NCI-H2107 (cell line): ENCODE data around the gene CEP55.
"Not testable (repeated sequence)": the region's sequence is repeated elsewhere in the genome, so short reads cannot be mapped to it uniquely, and the experiment has no call there.

ENCODE experiments used
- DNase-seq: peaks from one replicate; lab custom pipeline; 2025; lab: John Stamatoyannopoulos, UW

The CEP55 gene

DNA sequence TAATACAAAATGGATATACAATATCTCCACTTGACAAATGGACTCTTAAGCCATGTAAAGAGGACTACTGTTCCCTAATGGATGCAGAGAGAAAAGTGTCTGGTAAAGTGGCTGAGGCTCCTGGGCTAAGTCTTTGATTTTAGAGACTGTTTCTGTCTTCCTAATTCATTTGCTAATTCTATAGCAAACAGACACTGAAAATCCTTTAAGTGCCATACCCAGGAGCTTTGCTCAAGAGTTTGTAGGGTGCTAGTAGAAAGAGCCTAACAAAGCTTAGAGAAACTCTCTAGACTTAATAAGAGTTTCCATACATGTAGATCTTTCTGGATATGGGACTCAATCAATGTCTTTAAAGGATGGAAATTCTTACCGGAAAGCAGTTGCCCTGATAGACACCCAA lies 16.7 kb downstream of the CEP55 start:
- no peak for DNase-seq

GRCh38 chr10:93514521-93514920 lies 18.1 kb downstream of the CEP55 start:
- no peak for DNase-seq

DNA sequence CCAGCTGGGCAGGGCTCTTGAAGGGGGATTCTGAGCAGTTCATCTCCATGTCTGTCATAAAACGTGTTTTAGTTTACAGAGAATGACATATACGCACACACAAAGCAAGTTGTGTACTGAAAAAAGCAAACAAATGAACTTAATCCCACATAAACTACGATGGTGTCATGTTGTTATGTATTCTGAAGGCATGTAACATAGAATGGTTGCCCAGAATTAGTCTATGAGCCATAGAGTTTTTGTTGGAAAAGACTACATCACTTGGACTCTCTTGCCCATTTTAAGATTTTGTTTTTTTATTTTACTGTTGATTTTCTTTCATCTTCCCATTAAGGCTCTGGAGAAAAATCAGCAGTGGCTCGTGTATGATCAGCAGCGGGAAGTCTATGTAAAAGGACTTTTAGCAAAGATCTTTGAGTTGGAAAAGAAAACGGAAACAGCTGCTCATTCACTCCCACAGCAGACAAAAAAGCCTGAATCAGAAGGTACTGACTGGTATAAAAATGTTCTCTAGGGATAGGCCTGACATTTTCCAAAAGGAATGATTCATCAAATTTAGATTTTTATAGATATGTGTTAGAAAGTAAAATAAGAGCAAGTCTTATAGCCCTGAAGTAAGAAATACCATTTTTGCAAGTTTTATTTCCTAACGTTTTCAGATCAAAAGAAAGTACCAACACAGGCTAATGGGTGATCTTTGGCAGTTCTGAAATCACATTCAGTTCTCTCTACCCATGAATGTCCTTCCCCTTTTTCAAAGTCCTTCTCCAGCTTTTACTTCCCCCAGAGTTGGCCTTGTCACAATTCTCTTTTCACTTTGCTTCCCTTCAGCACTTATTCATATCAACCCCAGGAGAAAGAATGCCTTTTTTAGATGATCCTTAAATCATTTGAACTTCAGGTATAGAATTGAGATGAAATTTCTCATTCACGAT lies 18.9 kb downstream of the CEP55 start:
- DNase-seq, result no peak

DNA sequence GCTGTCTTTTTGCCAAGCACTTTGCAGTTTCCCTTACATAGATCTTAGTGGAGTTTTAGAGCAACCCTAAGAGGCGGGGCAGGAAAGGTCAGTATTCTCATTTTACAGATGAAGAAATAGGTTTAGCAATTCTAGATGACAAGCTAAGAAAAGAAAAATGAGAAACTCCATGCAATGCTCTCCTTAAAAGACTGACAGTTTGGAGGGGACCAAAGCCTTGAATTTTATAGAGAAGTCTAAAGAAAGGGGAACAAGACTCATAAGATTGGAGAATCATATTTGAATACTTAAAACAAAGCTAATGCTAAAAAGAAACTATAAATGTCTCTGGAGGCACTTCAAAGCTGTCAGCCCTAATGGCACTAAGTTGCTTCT lies 19.6 kb downstream of the CEP55 start:
- no peak for DNase-seq

DNA sequence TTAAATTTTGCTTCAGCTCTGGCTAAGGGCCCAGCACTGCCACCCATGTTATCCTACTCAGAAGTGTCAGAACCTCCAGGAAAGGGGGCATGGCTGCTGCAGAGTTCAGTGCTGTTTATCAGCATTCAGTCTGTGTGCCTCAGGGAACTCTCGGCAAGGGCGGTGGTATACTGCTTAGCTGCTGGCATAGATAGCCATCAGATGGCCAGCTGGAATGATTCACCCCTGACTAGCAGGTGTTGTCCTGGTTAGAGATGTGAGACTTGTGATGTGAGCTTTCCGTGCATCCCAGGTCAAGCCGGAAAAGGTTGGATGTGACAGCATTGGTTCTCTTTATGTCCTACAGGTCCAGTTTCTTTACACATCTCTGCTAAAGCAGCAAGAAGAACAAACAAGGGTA lies 22.1 kb downstream of the CEP55 start:
- no peak for DNase-seq

- no peak for DNase-seq
Observed at GRCh38 chr10:93535293-93535692, 38.9 kb downstream of the CEP55 start.

GRCh38 chr10:93540871-93541270 lies 44.5 kb downstream of the CEP55 start:
- not testable (repeated sequence) for DNase-seq

- DNase-seq, result no peak
Observed at GRCh38 chr10:93541402-93542357, 45.3 kb downstream of the CEP55 start.

DNA sequence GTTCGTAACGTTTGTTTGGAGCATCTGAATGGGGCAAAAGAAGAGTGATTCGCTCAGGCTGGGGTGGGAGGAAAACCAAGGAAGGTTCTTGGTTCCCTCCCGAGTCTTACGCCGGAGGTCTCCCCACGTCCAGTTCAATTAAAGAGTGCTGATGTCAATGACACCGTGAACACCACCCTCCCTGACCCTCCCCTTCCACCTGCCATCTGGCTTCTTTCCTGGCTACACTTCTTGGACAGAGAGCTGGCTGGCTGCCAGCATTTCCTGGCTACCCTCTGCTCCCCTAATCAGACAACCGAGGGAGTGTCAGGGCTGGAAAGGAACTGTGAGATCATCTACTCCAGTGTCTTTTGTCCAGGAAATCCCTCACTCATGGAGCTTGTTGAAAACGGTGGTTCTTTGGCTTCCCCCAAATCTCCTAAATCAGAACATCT lies 46.0 kb downstream of the CEP55 start:
- no peak for DNase-seq

GRCh38 chr10:93546995-93547394 lies 50.6 kb downstream of the CEP55 start:
- not testable (repeated sequence) for DNase-seq

DNA sequence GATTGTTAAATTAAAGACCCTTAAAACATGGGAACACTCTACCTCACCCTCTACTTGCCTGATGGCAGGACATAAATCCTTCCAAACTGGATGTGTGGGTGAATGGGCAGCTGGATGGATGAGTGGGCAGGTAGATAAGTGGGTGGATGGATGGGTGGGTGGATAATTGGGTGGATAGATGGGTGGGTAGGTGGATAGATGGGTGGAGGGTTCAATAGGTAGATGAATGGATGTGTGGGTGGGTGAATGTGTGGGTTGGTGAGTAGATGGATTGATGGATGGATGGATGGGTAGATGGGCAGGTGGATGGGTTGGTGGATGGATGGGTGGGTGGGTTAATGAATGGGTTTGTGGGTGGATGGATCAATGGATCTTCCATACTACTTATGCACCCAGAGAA lies 51.1 kb downstream of the CEP55 start:
- DNase-seq, result no peak

GRCh38 chr10:93548376-93549071 lies 52.1 kb downstream of the CEP55 start:
- no peak for DNase-seq

DNA sequence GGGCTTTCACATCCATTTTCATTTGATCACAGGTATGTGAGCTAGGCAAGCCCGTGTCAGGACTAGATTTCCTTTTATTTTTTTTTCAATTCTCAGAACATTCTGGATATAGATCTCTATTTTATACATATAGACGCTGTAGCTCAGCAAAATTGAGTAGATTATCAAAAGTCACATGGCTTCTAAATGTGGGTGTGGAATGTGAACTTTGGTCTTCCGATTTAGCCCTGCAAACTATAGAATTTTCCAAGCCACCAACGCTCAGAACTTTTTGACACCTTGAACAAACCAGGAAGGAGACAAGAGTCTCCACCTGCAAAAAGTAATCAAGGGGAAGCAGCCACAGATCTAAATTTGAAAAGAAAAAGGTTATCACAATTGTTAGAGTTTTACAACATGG lies 54.2 kb downstream of the CEP55 start:
- no peak for DNase-seq

- no peak for DNase-seq
Observed at GRCh38 chr10:93552780-93553179, 56.4 kb downstream of the CEP55 start.

DNA sequence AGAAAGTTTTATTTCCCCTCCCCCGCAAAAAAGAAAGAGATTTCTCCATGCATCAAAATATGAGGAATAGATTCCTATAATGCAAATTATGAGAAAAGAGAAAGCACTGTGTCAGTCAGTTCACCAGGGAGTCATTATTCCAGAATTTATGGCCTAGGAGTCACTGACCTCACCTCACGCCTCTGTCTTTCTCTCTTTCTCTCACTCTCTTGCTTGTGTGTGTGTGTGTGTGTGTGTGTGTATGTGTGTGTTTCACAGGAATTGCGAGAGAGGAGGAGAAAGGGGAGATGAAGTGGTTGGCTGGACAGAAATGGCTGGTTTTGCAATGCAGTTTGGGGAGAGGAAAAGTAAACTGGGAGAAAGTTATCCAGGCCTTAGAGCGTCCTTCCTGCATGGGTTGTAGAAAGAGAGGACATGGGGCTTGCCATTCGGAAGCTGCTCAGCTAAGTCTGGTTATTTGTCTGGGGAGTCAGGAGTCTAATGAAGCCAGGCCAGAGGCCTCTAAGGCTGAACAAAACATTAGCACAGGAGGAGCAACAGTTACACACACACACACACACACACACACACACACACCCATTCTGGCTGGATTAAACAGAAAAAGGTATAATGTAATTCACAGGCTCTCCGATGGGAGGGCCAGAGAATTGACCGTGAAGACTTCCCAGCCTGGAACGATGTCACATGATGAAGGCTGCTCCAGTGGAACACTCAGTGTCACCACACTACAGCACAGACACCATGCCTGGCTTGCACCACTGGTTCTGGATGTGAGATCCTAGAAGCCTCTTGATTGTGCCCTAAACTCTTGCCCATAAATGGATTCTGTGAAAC lies 57.3 kb downstream of the CEP55 start:
- DNase-seq, result no peak

DNA sequence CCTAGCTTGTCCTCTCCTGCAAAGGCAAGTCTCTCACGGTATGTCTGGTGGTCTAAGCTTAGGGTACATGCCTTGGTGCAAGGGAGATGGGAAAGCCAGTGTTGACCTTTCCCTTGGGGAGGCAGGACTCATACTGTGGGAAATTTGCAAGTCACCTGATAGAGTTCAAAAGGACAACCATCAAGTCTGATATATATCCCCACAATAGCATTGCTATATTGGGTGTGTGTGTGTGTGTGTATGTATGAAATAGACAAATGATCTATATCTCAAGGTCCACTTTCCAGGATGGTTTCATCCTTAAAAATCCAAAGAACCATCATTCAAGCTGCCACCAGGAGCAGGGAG lies 57.9 kb downstream of the CEP55 start:
- no peak for DNase-seq

- DNase-seq, result no peak
Observed at GRCh38 chr10:93554760-93555432, 58.5 kb downstream of the CEP55 start.

DNA sequence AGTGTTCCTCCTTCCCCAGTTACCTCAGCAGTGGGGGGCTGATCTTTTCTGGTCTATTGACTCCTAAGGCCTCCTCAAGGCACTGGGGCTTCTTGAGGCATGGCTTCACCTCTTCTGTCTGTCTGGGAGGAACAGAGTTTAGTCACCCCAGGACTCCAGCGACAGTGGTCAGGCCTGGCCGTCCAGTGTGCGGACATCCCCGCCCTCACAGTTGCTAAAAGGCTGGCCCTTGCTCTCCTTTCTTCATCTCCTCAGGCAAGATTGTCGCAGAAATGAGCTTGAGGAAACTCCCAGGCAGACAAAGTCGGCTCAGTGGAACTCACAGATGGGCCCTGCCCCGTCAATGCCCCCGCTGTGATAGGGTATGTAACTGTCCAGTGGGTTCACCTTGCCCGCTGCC lies 63.1 kb downstream of the CEP55 start:
- no peak for DNase-seq

DNA sequence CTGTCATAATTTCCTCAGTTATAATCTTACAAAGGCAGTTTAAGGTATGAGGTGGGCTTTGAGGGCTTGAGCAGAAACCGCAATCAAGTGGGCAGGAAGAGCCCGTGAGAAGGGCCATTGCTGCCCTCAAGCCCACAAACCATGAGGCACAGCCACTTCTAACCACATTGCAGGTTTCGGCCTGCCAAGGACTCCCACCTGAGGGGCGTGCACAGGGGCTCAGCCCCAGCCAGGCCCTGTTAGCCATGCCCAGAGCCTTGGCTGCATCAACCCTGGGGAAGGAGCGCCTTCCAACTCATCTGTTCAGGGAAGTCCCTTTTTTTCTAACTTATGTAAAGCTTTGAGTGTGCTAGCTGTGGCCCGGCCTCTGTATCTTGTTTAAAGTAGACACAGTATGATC lies 64.1 kb downstream of the CEP55 start:
- DNase-seq, result no peak

- no peak for DNase-seq
Observed at GRCh38 chr10:93565446-93565845, 69.0 kb downstream of the CEP55 start.
